Kidney (tissue), 14 donors: ENCODE measurements around the gene GLIPR2. TPM values are rescaled to one million over a fixed set of nuclear protein-coding genes. Genes with fewer than 3 reads are reported as not detected.
A peak's percentile ranks its signal among the peaks of the same experiment; 100 is the strongest.

Experiments
- DNase-seq, 5 donors: peaks; one replicate each; pipeline ENCODE4 v3.0.0-alpha.2; 2013 to 2020
- FAIRE-seq: peaks from 2 replicates; lab custom pipeline; 2012; peaks lifted over from hg19 to GRCh38; lab: Jason Lieb, UNC
- H3K27ac ChIP-seq, 2 donors: one replicate each; pipeline ENCODE4 v1.7.0; 2013; ENCODE audit warnings: low read depth in 2 of 2, low read length in 2 of 2, inconsistent platforms in 1 of 2
- H3K27me3 ChIP-seq: one replicate; pipeline ENCODE4 v1.7.1; 2013; ENCODE audit warnings: low read length, inconsistent platforms; ENCODE audit not compliant: control insufficient read depth, insufficient read depth
- H3K36me3 ChIP-seq, 3 donors: one replicate each; pipeline versions ENCODE4 v1.7.0 to v1.7.1; 2013; ENCODE audit warnings: low read length in 3 of 3, control low read depth in 1 of 3, inconsistent platforms in 1 of 3; ENCODE audit not compliant: insufficient read depth in 3 of 3, control insufficient read depth in 2 of 3
- H3K4me1 ChIP-seq, 3 donors: one replicate each; pipeline versions ENCODE4 v1.7.0 to v1.7.1; 2013; ENCODE audit warnings: low read length in 3 of 3, inconsistent platforms in 1 of 3, low read depth in 1 of 3; ENCODE audit not compliant: control insufficient read depth in 2 of 3, insufficient read depth in 2 of 3
- H3K4me3 ChIP-seq, 3 donors: one replicate each; pipeline versions ENCODE4 v1.7.0 to v1.8.1; 2013; ENCODE audit warnings: low read length in 3 of 3, control low read depth in 1 of 3, inconsistent platforms in 1 of 3
- H3K9ac ChIP-seq, 3 donors: one replicate each; pipeline versions ENCODE4 v1.7.0 to v1.7.1; 2013; ENCODE audit warnings: low read length in 3 of 3, control low read depth in 1 of 3, inconsistent platforms in 1 of 3
- H3K9me3 ChIP-seq, 3 donors: one replicate each; pipeline versions ENCODE4 v1.7.0 to v1.7.1; 2013; ENCODE audit warnings: low read length in 3 of 3, control low read depth in 1 of 3, inconsistent platforms in 1 of 3; ENCODE audit not compliant: control insufficient read depth in 2 of 3, insufficient read depth in 1 of 3
- CTCF ChIP-seq: IDR thresholded peaks from 3 replicates; pipeline ENCODE4 v1.5.1; 2012; ENCODE audit warnings: mild to moderate bottlenecking, moderate library complexity, borderline replicate concordance; ENCODE audit not compliant: insufficient read depth; ENCODE audit errors: extremely low read depth
- intact Hi-C: fragments of 100-400 bp; cut with DNase I; formaldehyde crosslinking; loops from one replicate; pipeline ENCODE4 v1.11.1; 2022
- polyA plus RNA-seq: library from polyadenylated mRNA; stranded (reverse); fragments of 350-450 nt; fragmentation: Illumina TruSeq; extraction: RNeasy Lipid Tissue Mini Kit (QIAGEN cat#74804); gene quantifications from one replicate; pipeline ENCODE4 v1.2.3, GENCODE V29; 2014; ENCODE audit warnings: low read depth, low replicate concordance; ENCODE audit not compliant: insufficient read depth
- total RNA-seq: library from RNA; stranded (reverse); fragmentation: NEBNext Ultra II Directional; extraction: Animal tissue kit (Norgen Biotek cat#: 25700); gene quantifications from one replicate; pipeline ENCODE4 v1.2.1, GENCODE V29; 2021
- donor health status: control.
- donor health status: control.
- donor health status: control.
- donor health status: control.
- donor health status: control.
- donor health status: DM: yes; HTN: yes; CAD: no.
- donor health status: Normal renal cell carcinoma (clear cell type).

The GLIPR2 gene
- total and polyA plus RNA-seq, 2 donors from 2014 or later: 8.3 to 19.6 TPM

- H3K9me3 ChIP-seq: peaks cover 0 to 4% (median 0%) of the 10 kb centered on the region in 3 donors
- FAIRE-seq: no peak
- no peak overlapping the region for H3K4me3 ChIP-seq
- intact Hi-C loops: no loop called here
- peaks cover 0 to 4% (median 0%) of the 10 kb centered on the region in 3 donors for H3K4me1 ChIP-seq
- H3K27me3 ChIP-seq: no peaks in the 10 kb centered on the region
- no peak for TF ChIP-seq CTCF
- H3K36me3 ChIP-seq: no peaks in the 10 kb centered on the region
- H3K9ac ChIP-seq: no peak overlapping the region
- DNase-seq: peak in 2 of 5 donors; percentile 72 to 98
- H3K27ac ChIP-seq: no peak overlapping the region
Observed at GRCh38 chr9:36148311-36149051, 11.9 kb downstream of the GLIPR2 start.

DNA sequence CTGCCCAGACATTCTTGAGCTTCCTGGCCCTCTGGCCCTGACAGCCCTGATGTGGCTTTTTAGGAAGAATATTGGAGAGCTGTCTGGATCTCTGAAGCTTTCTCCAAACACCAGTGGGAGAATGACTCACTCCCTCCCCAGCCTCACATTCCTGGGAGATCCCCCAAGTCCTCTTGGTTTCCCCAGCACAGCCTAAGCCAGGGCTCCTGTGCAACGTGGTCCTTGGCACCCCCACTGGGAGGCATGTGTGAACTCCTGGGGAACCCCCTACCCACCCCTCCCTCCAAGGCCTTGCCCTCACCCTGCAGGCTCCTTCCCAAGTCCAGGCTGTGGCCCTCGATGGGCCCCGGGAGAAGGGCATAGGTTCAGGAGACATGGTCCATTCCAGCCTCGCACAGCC, 12.7 kb downstream of the GLIPR2 start:
- H3K27me3 ChIP-seq: no peaks in the 10 kb centered on the region
- H3K9me3 ChIP-seq: peaks cover 0 to 4% (median 0%) of the 10 kb centered on the region in 3 donors
- DNase-seq (peak in 1 of 5 donors; percentile 65), FAIRE-seq (no peak)
- no peaks in the 10 kb centered on the region for H3K36me3 ChIP-seq
- H3K9ac ChIP-seq: no peak overlapping the region
- no peak for TF ChIP-seq CTCF
- peaks cover 0 to 4% (median 2%) of the 10 kb centered on the region in 3 donors for H3K4me1 ChIP-seq
- intact Hi-C loops: no loop called here
- no peak overlapping the region for H3K4me3 ChIP-seq
- H3K27ac ChIP-seq: no peak overlapping the region

- no peak overlapping the region for H3K4me3 ChIP-seq
- DNase-seq (peak in 1 of 5 donors; percentile 43), FAIRE-seq (no peak)
- H3K4me1 ChIP-seq: peaks cover 0 to 10% (median 8%) of the 10 kb centered on the region in 3 donors
- H3K27me3 ChIP-seq: no peaks in the 10 kb centered on the region
- intact Hi-C loops: no loop called here
- H3K36me3 ChIP-seq: no peaks in the 10 kb centered on the region
- peaks cover 0 to 2% (median 0%) of the 10 kb centered on the region in 3 donors for H3K9me3 ChIP-seq
- H3K9ac ChIP-seq: no peak overlapping the region
- no peak for TF ChIP-seq CTCF
- H3K27ac ChIP-seq: no peak overlapping the region
Observed at GRCh38 chr9:36150574-36151315, 14.2 kb downstream of the GLIPR2 start.
